Testis (tissue), 3 donors: ENCODE results near the gene RFC2. TPM values are rescaled to one million over a fixed set of nuclear protein-coding genes. Genes with fewer than 3 reads are reported as not detected.

Experiments used
- DNase-seq: peaks from one replicate; pipeline ENCODE4 v3.0.0-alpha.2; 2019
- H3K27ac ChIP-seq, 2 donors: fragments of 200-600 bp; sonication (generic); one replicate each; pipeline ENCODE4 v1.5.1; 2019
- H3K27me3 ChIP-seq: fragments of 200-600 bp; sonication (generic); one replicate; pipeline ENCODE4 v1.5.1; 2019
- H3K36me3 ChIP-seq: fragments of 200-600 bp; sonication (generic); one replicate; pipeline ENCODE4 v1.5.1; 2017; ENCODE audit warnings: low read depth; ENCODE audit errors: missing control alignments
- H3K4me1 ChIP-seq: fragments of 200-600 bp; sonication (generic); one replicate; pipeline ENCODE4 v1.5.1; 2019
- H3K4me3 ChIP-seq, 2 donors: fragments of 200-600 bp; sonication (generic); one replicate each; pipeline ENCODE4 v1.5.1; 2017 to 2019
- H3K9me3 ChIP-seq: fragments of 200-600 bp; sonication (generic); one replicate; pipeline ENCODE4 v1.5.1; 2017
- POLR2A ChIP-seq: fragments of 450-650 bp; IDR thresholded peaks from one replicate; pipeline ENCODE4 v1.6.1; 2017; ENCODE audit warnings: antibody characterized with exemption, mild to moderate bottlenecking, moderate library complexity
- WGBS, 2 donors: methylation state at CpG; one replicate each; pipeline ENCODE4 v1.1.5; 2018; 5-methylcytosine and 5-hydroxymethylcytosine counted together
- intact Hi-C: fragments of 100-400 bp; cut with DNase I; formaldehyde crosslinking; loops from one replicate; pipeline ENCODE4 v1.15.1; 2023; ENCODE audit warnings: low total_unique reads
- polyA plus RNA-seq: library from polyadenylated mRNA; stranded (reverse); fragments of 350-450 nt; fragmentation: Illumina TruSeq; extraction: RNeasy Lipid Tissue Mini Kit (QIAGEN cat#74804); gene quantifications from one replicate; pipeline ENCODE4 v1.2.3, GENCODE V29; 2014; ENCODE audit warnings: low read depth, low replicate concordance; ENCODE audit not compliant: insufficient read depth
- total RNA-seq, 2 donors: library from RNA; depleted of rRNA; stranded (reverse); fragments of >200 nt; gene quantifications; one replicate each; pipeline ENCODE4 v1.2.3, GENCODE V29; 2016
- TF ChIP-seq, protein P1 (sequence below), 3 experiments: fragments of 450-650 bp in 2 of 3; fragments of 200-600 bp in 1 of 3; sonication (generic) in 1 of 3; IDR thresholded peaks; one replicate each; pipeline ENCODE4 v1.5.1; 2016 to 2019; ENCODE audit warnings: antibody characterized with exemption in 3 of 3, mild to moderate bottlenecking in 2 of 3, moderate library complexity in 1 of 3

RFC2 gene
- total and polyA plus RNA-seq, 3 donors from 2014 or later, result 10.8 to 29.2 (median 15.2) TPM

GRCh38 chr7:74289018-74289658 lies 34.9 kb upstream of the RFC2 start, which contains the start of gene CLIP2:
CLIP2 (plus strand) TSS chr7:74289407; CDS start chr7:74317547, 28,140 bp downstream.
- intact Hi-C loops, result no loop called here
- Histone ChIP-seq H3K27me3 (no peaks in the 10 kb centered on the region), H3K36me3 (no peaks in the 10 kb centered on the region), H3K9me3 (no peaks in the 10 kb centered on the region), H3K27ac (peak within 1 kb of the TSS; percentile 31 to 66), H3K4me3 (peak within 1 kb of the TSS; percentile 76 to 80), H3K4me1 (peaks cover 25% of the 10 kb centered on the region)
- TF ChIP-seq, protein P1, sequence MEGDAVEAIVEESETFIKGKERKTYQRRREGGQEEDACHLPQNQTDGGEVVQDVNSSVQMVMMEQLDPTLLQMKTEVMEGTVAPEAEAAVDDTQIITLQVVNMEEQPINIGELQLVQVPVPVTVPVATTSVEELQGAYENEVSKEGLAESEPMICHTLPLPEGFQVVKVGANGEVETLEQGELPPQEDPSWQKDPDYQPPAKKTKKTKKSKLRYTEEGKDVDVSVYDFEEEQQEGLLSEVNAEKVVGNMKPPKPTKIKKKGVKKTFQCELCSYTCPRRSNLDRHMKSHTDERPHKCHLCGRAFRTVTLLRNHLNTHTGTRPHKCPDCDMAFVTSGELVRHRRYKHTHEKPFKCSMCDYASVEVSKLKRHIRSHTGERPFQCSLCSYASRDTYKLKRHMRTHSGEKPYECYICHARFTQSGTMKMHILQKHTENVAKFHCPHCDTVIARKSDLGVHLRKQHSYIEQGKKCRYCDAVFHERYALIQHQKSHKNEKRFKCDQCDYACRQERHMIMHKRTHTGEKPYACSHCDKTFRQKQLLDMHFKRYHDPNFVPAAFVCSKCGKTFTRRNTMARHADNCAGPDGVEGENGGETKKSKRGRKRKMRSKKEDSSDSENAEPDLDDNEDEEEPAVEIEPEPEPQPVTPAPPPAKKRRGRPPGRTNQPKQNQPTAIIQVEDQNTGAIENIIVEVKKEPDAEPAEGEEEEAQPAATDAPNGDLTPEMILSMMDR (IDR thresholded peaks at IDR 0.05), result no peak
- TF ChIP-seq POLR2A, result no peak
- peak; percentile 84 for DNase-seq
- WGBS, 2 donors, result 0% methylated on average over 9 to 41 of the region's 67 CpGs

- no peaks in the 10 kb centered on the region for H3K27me3 ChIP-seq
- 21 to 39% methylated on average over 20 of the region's 20 CpGs for WGBS, 2 donors
- H3K36me3 ChIP-seq, result no peaks in the 10 kb centered on the region
- TF ChIP-seq, protein P1 (IDR thresholded peaks at IDR 0.05), result no peak
- no peak for TF ChIP-seq POLR2A
- peaks cover 22% of the 10 kb centered on the region for H3K4me1 ChIP-seq
- H3K27ac ChIP-seq, result no peak overlapping the region
- intact Hi-C loops, result no loop called here
- no peaks in the 10 kb centered on the region for H3K9me3 ChIP-seq
- H3K4me3 ChIP-seq, result peak overlapping the region in 1 of 2 donors; percentile 54
- DNase-seq, result no peak
Measured at GRCh38 chr7:74288034-74288881, 34.1 kb upstream of the RFC2 start.

- no peaks in the 10 kb centered on the region for H3K36me3 ChIP-seq
- no peak overlapping the region for H3K27ac ChIP-seq
- WGBS, 2 donors, result 86 to 91% methylated on average over 7 of the region's 7 CpGs
- peaks cover 21% of the 10 kb centered on the region for H3K4me1 ChIP-seq
- H3K4me3 ChIP-seq, result no peak overlapping the region
- DNase-seq, result no peak
- intact Hi-C loops, result no loop called here
- no peaks in the 10 kb centered on the region for H3K9me3 ChIP-seq
- no peaks in the 10 kb centered on the region for H3K27me3 ChIP-seq
- TF ChIP-seq POLR2A, result no peak
- TF ChIP-seq, protein P1 (IDR thresholded peaks at IDR 0.05), result no peak
Measured at GRCh38 chr7:74287303-74288033, 33.3 kb upstream of the RFC2 start.

GRCh38 chr7:74286131-74286530 lies 31.9 kb upstream of the RFC2 start:
- Histone ChIP-seq H3K36me3 (no peaks in the 10 kb centered on the region), H3K4me3 (no peak overlapping the region), H3K27ac (no peak overlapping the region), H3K27me3 (no peaks in the 10 kb centered on the region), H3K4me1 (peaks cover 21% of the 10 kb centered on the region), H3K9me3 (no peaks in the 10 kb centered on the region)
- TF ChIP-seq, protein P1 (IDR thresholded peaks at IDR 0.05), result no peak
- TF ChIP-seq POLR2A, result no peak
- no peak for DNase-seq
- WGBS, 2 donors, result 85 to 88% methylated on average over 10 to 11 of the region's 11 CpGs
- intact Hi-C loops, result no loop called here
